ENCODE data around the gene TBC1D22B. TPM values are rescaled to one million over a fixed set of nuclear protein-coding genes. Genes with fewer than 3 reads are reported as not detected.

TBC1D22B gene
- total and polyA plus RNA-seq, 9 of the 15 experiments (the other 6 are each of a cell fraction or from before 2014, with no cell fraction given) = 4.8 to 24.2 (median 13.5) TPM

DNA sequence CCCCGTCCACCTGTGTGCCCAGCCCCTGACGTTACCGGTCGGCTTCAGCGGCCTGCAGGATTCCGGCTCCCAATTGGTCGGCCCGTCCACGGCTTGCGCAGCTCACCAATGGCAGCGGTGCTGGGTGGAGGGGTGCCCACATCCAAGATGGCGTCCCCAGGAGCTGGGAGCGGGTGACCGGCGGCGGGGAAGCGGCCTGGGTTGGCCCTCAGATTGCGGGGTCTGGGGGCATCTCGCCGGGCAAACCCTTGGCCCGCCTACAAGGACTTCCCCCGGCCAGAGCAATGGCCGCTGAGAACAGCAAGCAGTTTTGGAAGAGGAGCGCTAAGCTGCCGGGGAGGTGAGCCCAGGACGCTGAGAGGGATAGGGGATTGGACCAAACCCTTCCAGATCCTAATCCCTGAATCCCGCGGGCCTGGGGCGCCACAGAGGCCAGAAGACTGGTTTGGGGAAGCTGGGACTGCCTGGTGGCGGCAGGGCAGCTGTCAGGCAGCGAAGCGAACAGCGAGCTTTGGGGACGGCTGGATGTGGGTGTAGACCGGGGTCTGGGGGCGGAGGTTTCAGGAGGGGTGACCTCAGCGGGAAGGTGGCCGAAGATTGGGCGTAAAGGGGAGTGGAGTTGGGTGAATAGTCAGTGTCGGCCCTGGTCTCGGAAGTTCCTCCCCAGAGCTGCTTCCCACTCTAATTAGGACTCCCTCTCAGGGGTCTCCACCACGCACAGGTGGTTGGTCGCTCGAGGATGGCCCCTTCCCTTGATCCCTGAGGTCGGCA, at the start of gene TBC1D22B, which contains the start of gene TMEM217 (continued):
- TF ChIP-seq, protein P1, sequence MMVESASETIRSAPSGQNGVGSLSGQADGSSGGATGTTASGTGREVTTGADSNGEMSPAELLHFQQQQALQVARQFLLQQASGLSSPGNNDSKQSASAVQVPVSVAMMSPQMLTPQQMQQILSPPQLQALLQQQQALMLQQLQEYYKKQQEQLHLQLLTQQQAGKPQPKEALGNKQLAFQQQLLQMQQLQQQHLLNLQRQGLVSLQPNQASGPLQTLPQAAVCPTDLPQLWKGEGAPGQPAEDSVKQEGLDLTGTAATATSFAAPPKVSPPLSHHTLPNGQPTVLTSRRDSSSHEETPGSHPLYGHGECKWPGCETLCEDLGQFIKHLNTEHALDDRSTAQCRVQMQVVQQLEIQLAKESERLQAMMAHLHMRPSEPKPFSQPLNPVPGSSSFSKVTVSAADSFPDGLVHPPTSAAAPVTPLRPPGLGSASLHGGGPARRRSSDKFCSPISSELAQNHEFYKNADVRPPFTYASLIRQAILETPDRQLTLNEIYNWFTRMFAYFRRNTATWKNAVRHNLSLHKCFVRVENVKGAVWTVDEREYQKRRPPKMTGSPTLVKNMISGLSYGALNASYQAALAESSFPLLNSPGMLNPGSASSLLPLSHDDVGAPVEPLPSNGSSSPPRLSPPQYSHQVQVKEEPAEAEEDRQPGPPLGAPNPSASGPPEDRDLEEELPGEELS (CRISPR knock-in tag; IDR thresholded peaks at IDR 0.05; ENCODE audit: borderline replicate concordance) = 0 out of 2 replicates have a peak, but pooled peaks have one; percentile 33
- peak; percentile 34 for TF ChIP-seq SP2 (IDR thresholded peaks at IDR 0.05; ENCODE audit: extremely low read depth, low read depth, low read length, poor library complexity, severe bottlenecking)
- TF ChIP-seq TCF7L2 (IDR thresholded peaks at IDR 0.05; ENCODE audit: low read depth, low read length) = no peak
- TF ChIP-seq, protein P2, sequence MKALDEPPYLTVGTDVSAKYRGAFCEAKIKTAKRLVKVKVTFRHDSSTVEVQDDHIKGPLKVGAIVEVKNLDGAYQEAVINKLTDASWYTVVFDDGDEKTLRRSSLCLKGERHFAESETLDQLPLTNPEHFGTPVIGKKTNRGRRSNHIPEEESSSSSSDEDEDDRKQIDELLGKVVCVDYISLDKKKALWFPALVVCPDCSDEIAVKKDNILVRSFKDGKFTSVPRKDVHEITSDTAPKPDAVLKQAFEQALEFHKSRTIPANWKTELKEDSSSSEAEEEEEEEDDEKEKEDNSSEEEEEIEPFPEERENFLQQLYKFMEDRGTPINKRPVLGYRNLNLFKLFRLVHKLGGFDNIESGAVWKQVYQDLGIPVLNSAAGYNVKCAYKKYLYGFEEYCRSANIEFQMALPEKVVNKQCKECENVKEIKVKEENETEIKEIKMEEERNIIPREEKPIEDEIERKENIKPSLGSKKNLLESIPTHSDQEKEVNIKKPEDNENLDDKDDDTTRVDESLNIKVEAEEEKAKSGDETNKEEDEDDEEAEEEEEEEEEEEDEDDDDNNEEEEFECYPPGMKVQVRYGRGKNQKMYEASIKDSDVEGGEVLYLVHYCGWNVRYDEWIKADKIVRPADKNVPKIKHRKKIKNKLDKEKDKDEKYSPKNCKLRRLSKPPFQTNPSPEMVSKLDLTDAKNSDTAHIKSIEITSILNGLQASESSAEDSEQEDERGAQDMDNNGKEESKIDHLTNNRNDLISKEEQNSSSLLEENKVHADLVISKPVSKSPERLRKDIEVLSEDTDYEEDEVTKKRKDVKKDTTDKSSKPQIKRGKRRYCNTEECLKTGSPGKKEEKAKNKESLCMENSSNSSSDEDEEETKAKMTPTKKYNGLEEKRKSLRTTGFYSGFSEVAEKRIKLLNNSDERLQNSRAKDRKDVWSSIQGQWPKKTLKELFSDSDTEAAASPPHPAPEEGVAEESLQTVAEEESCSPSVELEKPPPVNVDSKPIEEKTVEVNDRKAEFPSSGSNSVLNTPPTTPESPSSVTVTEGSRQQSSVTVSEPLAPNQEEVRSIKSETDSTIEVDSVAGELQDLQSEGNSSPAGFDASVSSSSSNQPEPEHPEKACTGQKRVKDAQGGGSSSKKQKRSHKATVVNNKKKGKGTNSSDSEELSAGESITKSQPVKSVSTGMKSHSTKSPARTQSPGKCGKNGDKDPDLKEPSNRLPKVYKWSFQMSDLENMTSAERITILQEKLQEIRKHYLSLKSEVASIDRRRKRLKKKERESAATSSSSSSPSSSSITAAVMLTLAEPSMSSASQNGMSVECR (CRISPR knock-in tag; IDR thresholded peaks at IDR 0.05) = peak; percentile 53; the same call in 1 of the 2 replicates
- peak in 1 of 2 experiments; percentile 73; a peak in 1 of 4 replicates for TF ChIP-seq TBL1XR1 (IDR thresholded peaks at IDR 0.05; ENCODE audit: low read length in 2 of 2)
- no peak for TF ChIP-seq FOXJ3 (CRISPR knock-in tag; IDR thresholded peaks at IDR 0.05)
- TF ChIP-seq SMARCA4 (IDR thresholded peaks at IDR 0.05) = peak; percentile 42; the same call in 1 of the 2 replicates
- TF ChIP-seq TSC22D4 (tag; IDR thresholded peaks at IDR 0.05) = no peak
- TF ChIP-seq BRF1 (IDR thresholded peaks at IDR 0.05; ENCODE audit: borderline replicate concordance, extremely low read depth, insufficient read length) = no peak
- TF ChIP-seq HNRNPL (IDR thresholded peaks at IDR 0.05; ENCODE audit: low read depth, low read length) = peak; percentile 66; the same call in 1 of the 2 replicates
- peak; percentile 63; the same call in 1 of the 2 replicates for TF ChIP-seq POLR2H (tag; IDR thresholded peaks at IDR 0.05; ENCODE audit: low read depth)
- peak; percentile 61 for TF ChIP-seq JUND (IDR thresholded peaks at IDR 0.05; ENCODE audit: borderline replicate concordance, low read depth, low read length)
- TF ChIP-seq JUND (tag; IDR thresholded peaks at IDR 0.05; ENCODE audit: borderline replicate concordance, low read depth, low read length) = peak; percentile 38; the same call in 1 of the 3 replicates
- TF ChIP-seq ETV6 (IDR thresholded peaks at IDR 0.05; ENCODE audit: borderline replicate concordance in 1 of 2, low read depth in 2 of 2, low read length in 1 of 2) = 0 out of 4 replicates have a peak, but pooled peaks of 1 of the 2 experiments have one; percentile 18
- TF ChIP-seq ETV6 (CRISPR knock-in tag; IDR thresholded peaks at IDR 0.05; ENCODE audit: borderline replicate concordance) = no peak
- TF ChIP-seq CBFB (CRISPR knock-in tag; IDR thresholded peaks at IDR 0.05) = no peak
- TF ChIP-seq ZNF431 (CRISPR knock-in tag; IDR thresholded peaks at IDR 0.05) = no peak
- no peak for TF ChIP-seq ZNF584 (CRISPR knock-in tag; IDR thresholded peaks at IDR 0.05; ENCODE audit: low read depth)
- TF ChIP-seq RFX5 (IDR thresholded peaks at IDR 0.05; ENCODE audit: low read depth, low read length) = peak; percentile 32; the same call in 1 of the 2 replicates
- peak; percentile 94 for TF ChIP-seq TAF7 (tag; IDR thresholded peaks at IDR 0.05)
